ENCODE measurements around the gene NANS.

GRCh38 chr9:98124637-98125426 lies 68.3 kb downstream of the NANS start:
- TF ChIP-seq CTCF (IDR thresholded peaks at IDR 0.05; ENCODE audit: low read depth, low read length): no peak
- no peak for TF ChIP-seq MAX (IDR thresholded peaks at IDR 0.05; ENCODE audit: low read depth, low read length)
- no peak for TF ChIP-seq POLR2A (IDR thresholded peaks at IDR 0.05; ENCODE audit: extremely low read depth, insufficient read length)
- TF ChIP-seq MYC (IDR thresholded peaks at IDR 0.05; ENCODE audit: low read depth, low read length): no peak

Measured in NB4 (cell line).